HG03060 (cell line): ENCODE results near the gene ITGA11.

Source experiments
- ATAC-seq: cut with Tn5 transposase; IDR thresholded peaks from one replicate; pipeline ENCODE4 v1.9.1; 2021; ENCODE audit warnings: low read depth, moderate number of reproducible peaks; ENCODE audit not compliant: unreplicated experiment

Gene ITGA11

GRCh38 chr15:68336516-68336915, 95.4 kb downstream of the ITGA11 start:
- ATAC-seq: no peak

GRCh38 chr15:68335655-68336054, 96.3 kb downstream of the ITGA11 start:
- no peak for ATAC-seq

- ATAC-seq: no peak
Observed at GRCh38 chr15:68335251-68335650, 96.7 kb downstream of the ITGA11 start.

DNA sequence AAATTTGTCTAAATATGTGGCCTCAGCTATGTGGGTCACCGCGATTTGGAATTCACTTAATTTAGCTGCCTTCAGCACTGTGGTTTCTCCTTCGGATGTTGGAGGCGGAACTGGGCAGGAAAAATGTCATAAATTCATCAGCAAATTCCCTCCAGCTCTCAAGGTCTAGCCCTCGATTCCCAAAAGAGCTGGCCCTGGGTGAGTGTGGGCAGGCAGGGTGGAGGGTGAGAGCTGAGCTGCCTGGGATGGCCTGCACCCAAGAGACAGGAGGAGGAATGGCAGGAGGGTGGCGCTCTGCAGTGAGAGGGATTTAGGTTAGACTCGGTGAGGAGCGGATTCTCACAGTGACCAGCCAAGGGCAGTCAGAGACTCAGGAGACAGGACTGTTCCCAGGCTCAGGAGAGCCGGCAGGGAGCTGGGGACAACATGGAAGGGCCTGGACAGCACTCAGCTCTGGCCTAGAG, 97.3 kb downstream of the ITGA11 start:
- no peak for ATAC-seq

GRCh38 chr15:68333775-68334470, 98.0 kb downstream of the ITGA11 start:
- no peak for ATAC-seq

- no peak for ATAC-seq
Observed at GRCh38 chr15:68332266-68332665, 99.7 kb downstream of the ITGA11 start.

DNA sequence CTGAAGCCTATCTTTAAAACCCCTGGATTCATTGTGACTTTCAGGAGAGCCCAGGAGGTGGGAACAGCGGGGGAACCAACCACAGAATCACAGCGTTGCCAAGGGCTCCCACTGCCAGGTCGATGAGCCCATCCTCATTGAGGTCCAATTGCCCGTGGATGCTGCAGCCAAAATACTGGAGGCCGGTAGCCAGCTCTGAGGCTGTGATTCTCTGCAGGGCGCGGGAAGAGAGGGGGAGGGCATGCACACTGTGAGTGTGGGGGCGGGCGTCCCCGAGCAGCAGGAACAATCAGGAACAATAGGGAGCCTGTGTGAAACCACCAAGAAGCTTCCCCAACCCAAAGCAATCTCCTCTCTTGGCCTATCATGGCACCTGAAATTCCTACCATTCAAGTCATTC, 101.1 kb downstream of the ITGA11 start:
- no peak for ATAC-seq

DNA sequence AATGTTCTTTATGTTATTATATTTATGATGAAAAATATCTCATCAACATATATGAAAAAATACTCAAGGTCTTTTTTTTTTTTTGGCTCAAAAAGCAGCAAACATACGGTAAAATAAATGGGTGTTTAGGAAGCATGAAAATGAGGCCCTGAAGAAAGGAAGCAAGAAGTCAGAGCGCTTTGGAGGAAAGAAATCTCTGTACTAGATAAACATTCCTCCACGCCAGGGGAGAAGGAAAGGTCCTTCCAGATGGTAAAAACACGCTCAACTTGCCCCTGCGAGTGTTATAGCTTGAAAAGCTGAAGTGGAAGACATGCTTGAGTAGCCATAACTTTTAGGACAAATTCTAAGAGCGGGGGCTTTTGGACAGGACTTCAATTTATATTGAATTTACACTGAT, 101.5 kb downstream of the ITGA11 start:
- no peak for ATAC-seq

- no peak for ATAC-seq
Observed at GRCh38 chr15:68328964-68329363, 103.0 kb downstream of the ITGA11 start.

- no peak for ATAC-seq
Observed at GRCh38 chr15:68328443-68328842, 103.5 kb downstream of the ITGA11 start.

GRCh38 chr15:68326711-68327354, 105.1 kb downstream of the ITGA11 start:
- no peak for ATAC-seq

DNA sequence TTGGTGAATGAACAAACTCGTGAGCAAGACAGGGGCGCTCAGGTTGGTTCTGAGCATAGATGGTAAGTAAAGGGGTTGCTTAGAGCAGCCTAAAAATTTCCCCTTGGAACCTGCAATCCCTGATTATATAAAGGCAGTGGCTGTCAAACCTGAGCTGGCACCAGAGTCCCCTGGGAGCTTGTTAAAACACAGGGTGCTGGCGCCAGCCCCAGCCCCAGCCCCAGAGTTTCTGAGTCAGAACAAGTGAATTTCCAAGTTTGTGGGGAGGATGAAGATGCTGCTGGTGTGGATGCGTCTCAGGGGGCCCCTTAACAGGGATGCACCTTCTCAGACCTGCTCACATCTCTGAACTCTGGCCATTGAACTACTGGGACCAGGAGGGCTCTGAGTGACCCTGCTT, 106.2 kb downstream of the ITGA11 start:
- ATAC-seq: no peak

GRCh38 chr15:68322796-68323195, 109.2 kb downstream of the ITGA11 start:
- no peak for ATAC-seq

DNA sequence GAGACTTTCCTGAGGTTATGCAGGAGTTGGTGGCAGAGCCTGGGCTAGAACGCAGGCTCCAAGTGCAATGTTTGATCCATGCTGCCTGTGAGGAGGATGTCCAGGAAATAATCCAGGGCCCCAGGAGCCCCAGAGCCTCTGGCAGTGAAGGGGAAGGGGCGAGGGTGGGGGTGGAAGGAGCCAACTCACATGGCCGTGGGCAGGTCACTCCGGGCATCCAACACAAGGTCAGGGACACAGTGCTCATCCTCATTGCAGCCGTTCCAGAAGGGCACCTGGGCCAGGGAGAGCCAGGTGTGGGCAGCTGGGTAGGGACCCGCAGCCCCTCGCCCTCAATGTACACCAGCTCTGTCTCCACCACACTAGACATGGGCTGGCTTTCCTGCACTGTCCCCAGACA, 110.7 kb downstream of the ITGA11 start:
- no peak for ATAC-seq

DNA sequence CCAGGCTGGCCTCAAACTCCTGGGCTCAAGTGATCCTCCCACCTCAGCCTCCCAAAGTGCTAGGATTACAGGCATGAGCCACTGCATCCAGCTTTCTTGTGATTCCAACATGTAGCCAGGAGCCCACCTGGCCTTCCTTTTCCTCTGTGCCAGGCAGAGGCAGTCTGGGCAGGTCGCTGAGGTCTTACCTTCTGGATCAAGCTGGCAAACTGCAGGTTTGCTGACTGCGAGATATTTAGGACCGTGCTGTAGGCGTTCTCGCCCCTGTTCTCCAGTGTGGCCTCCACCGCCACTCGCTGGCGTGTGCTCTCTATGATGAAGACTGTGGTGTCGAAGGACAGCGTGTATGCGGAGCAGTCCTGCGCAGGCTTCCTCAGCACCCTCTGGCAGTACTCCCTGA, 112.0 kb downstream of the ITGA11 start:
- ATAC-seq: no peak

GRCh38 chr15:68318931-68319909, 112.7 kb downstream of the ITGA11 start:
- ATAC-seq: no peak

DNA sequence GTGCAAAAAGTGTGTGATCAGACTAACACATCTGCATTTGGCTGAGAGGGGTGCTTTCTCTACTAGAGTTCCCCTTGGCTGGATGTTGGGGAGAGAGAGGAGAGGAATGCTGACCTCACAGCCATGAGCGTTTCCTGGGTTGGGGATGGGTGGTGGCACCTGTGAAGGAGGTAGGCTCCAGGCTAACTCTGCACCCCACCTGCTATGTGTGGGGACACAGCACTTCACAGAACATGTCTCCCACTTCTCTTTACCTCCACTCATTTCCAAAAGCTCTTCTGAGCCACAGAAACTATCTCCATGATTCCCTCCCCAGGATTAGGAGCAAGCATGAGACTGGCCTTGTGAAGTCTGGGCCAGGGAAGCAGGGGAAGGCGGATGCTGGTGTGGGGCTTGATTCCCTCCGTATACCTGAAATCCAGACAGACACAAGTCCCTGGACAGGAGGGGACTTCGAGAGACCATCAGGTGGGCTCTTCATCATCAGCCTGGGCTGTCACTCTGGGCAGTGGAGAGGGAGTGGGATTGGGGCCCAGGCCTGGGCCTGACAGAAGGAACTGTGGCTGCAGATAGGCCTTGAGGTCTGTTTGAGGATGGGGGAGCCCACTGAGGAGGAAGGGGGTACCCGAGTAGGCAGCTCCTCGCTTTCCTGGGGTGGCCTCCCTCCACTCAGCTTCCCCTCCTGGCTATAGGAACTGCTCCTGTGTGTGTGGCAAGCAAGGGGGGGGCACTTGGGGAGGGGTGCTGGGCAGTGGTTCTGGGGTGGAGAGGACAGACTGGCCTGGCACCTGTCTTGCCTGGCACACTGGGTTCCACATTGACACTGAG, 113.7 kb downstream of the ITGA11 start:
- no peak for ATAC-seq

DNA sequence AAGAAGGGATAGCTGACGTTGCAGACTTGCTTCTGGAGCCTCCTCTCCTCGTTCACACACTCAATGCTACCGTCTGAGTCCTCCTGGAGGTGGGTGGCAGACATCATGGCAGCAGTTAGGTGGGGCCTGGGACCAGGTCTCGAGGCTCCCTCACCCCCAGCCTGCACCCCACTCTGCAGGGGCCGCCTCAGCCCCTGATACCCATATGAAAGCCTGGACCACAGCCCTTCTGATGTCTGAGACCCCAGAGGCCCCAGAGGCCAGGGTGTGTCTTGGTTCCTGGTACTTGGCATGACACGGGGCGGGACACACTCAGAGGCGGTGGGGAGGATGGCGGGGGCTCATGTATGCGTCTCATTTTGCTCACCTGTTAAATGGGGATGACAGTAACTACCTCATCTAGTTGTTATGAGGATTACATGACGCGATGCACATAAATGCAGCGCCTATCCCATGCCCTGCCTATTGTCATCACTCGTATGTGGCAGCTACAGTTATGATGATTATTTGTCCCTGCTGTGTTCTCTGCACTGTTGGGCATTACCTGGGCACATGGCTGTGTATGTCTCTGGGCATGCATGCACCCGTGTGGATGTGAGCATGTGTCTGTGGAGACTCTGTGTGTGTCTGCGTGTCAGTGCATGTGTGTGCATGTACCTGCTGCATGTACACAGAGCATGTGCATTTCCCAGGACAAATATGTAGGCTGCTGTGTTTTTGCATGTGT, 114.5 kb downstream of the ITGA11 start:
- ATAC-seq: no peak

- ATAC-seq: no peak
Observed at GRCh38 chr15:68316061-68316804, 115.7 kb downstream of the ITGA11 start.
